Brain microvascular endothelial cell (primary cell): ENCODE results near the gene CCDC3.
A peak's percentile ranks its signal among the peaks of the same experiment; 100 is the strongest.
"Not testable (repeated sequence)": the region's sequence is repeated elsewhere in the genome, so short reads cannot be mapped to it uniquely, and the experiment has no call there.

ENCODE experiments used
- DNase-seq: peaks from one replicate; pipeline ENCODE4 v3.0.0-alpha.2; 2020
- H3K27ac ChIP-seq: fragments of 250-450 bp; sonication (Bioruptor Pico); 2 replicates; pipeline ENCODE4 v1.5.1; 2020; ENCODE audit warnings: mild to moderate bottlenecking, moderate library complexity
- H3K27me3 ChIP-seq: fragments of 250-450 bp; sonication (Bioruptor Pico); replicated peaks from 2 replicates; pipeline ENCODE4 v1.5.1; 2020; ENCODE audit warnings: mild to moderate bottlenecking
- H3K36me3 ChIP-seq: fragments of 250-450 bp; sonication (Bioruptor Pico); replicated peaks from 2 replicates; pipeline ENCODE4 v1.5.1; 2020; ENCODE audit warnings: mild to moderate bottlenecking
- H3K4me3 ChIP-seq: 2 replicates; pipeline ENCODE4 v1.5.1; 2011; ENCODE audit warnings: low read depth, mild to moderate bottlenecking, control low read depth, low read length, moderate library complexity
- in situ Hi-C: cut with HindIII; loops from 2 replicates; pipeline ENCODE4 v1.10.0; 2017; ENCODE audit warnings: low sequenced_read_pairs, low pct_ligation_motif_present
- TF ChIP-seq, protein P1 (sequence below): IDR thresholded peaks from 2 replicates; pipeline ENCODE4 v1.5.1; 2011; ENCODE audit warnings: low read depth, mild to moderate bottlenecking, moderate library complexity, low read length, control low read depth, inconsistent platforms; ENCODE audit errors: missing control alignments

The CCDC3 gene

GRCh38 chr10:12995425-12995861 is 6.1 kb downstream of the CCDC3 start:
- Histone ChIP-seq H3K27me3 (no peaks in the 10 kb centered on the region), H3K4me3 (no peak overlapping the region), H3K27ac (no peak overlapping the region), H3K36me3 (no peaks in the 10 kb centered on the region)
- TF ChIP-seq, protein P1, sequence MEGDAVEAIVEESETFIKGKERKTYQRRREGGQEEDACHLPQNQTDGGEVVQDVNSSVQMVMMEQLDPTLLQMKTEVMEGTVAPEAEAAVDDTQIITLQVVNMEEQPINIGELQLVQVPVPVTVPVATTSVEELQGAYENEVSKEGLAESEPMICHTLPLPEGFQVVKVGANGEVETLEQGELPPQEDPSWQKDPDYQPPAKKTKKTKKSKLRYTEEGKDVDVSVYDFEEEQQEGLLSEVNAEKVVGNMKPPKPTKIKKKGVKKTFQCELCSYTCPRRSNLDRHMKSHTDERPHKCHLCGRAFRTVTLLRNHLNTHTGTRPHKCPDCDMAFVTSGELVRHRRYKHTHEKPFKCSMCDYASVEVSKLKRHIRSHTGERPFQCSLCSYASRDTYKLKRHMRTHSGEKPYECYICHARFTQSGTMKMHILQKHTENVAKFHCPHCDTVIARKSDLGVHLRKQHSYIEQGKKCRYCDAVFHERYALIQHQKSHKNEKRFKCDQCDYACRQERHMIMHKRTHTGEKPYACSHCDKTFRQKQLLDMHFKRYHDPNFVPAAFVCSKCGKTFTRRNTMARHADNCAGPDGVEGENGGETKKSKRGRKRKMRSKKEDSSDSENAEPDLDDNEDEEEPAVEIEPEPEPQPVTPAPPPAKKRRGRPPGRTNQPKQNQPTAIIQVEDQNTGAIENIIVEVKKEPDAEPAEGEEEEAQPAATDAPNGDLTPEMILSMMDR: no peak
- in situ Hi-C loops: no loop called here
- no peak for DNase-seq

DNA sequence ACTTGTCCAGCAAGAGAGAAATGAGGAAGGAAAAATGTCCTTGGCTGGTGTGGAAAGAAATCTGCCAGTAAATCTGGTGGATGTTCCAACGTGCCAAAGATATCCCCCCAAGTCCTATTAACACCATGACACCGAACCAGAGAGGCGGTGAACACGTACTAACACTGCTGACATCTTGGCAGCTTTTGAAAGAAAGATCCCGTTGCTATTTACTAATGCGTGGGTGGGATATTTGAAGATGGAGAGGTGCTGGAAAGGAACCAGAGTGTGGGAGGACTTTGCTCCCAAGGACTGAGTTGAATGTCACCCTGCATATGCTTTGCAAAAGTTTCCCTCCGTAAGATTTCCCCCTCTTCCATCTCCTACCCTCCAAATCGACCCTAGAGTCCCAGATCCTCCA is 7.9 kb downstream of the CCDC3 start:
- Histone ChIP-seq H3K27me3 (no peaks in the 10 kb centered on the region), H3K36me3 (no peaks in the 10 kb centered on the region), H3K4me3 (no peak overlapping the region), H3K27ac (no peak overlapping the region)
- TF ChIP-seq, protein P1: no peak
- in situ Hi-C loops: no loop called here
- DNase-seq: no peak

- no peak overlapping the region for H3K27ac ChIP-seq
- H3K27me3 ChIP-seq: no peaks in the 10 kb centered on the region
- no peak overlapping the region for H3K4me3 ChIP-seq
- H3K36me3 ChIP-seq: no peaks in the 10 kb centered on the region
- TF ChIP-seq, protein P1: no peak
- DNase-seq: no peak
- in situ Hi-C loops: no loop called here
These were observed 16.2 kb downstream of the CCDC3 start for GRCh38 chr10:12985347-12985746.

GRCh38 chr10:12984165-12984747 is 17.3 kb downstream of the CCDC3 start:
- in situ Hi-C loops: no loop called here

GRCh38 chr10:12983568-12983967 is 17.9 kb downstream of the CCDC3 start:
- in situ Hi-C loops, DNase-seq, H3K27me3 ChIP-seq, H3K4me3 ChIP-seq, H3K36me3 ChIP-seq: not testable (repeated sequence)
- peak overlapping the region; percentile 64 for H3K27ac ChIP-seq

More at GRCh38 chr10:12984165-12984747, 17.3 kb downstream of the CCDC3 start:
- Histone ChIP-seq H3K36me3 (no peaks in the 10 kb centered on the region), H3K27me3 (no peaks in the 10 kb centered on the region), H3K27ac (peak overlapping the region; percentile 64), H3K4me3 (no peak overlapping the region)
- TF ChIP-seq, protein P1: no peak
- DNase-seq: peak; percentile 71

- TF ChIP-seq, protein P1: no peak
- in situ Hi-C loops: no loop called here
- DNase-seq: peak; percentile 70
These were observed 19.9 kb downstream of the CCDC3 start for GRCh38 chr10:12981570-12981969.

More at GRCh38 chr10:12981570-12981969, 19.9 kb downstream of the CCDC3 start:
- peak overlapping the region; percentile 45 for H3K27ac ChIP-seq
- H3K27me3 ChIP-seq: no peaks in the 10 kb centered on the region
- no peak overlapping the region for H3K4me3 ChIP-seq
- H3K36me3 ChIP-seq: no peaks in the 10 kb centered on the region
